HepG2 (cell line): ENCODE results near the gene TXNDC9. TPM values are rescaled to one million over a fixed set of nuclear protein-coding genes. Genes with fewer than 3 reads are reported as not detected.
A peak's percentile ranks its signal among the peaks of the same experiment; 100 is the strongest.

ENCODE experiments used
- BHLHE40 ChIP-seq: IDR thresholded peaks from 2 replicates; pipeline ENCODE4 v1.6.1; 2011; ENCODE audit warnings: low read length, improper control_type of control experiment
- CEBPB ChIP-seq: IDR thresholded peaks from 2 replicates; pipeline ENCODE4 v1.6.1; 2011; ENCODE audit warnings: low read depth, low read length, improper control_type of control experiment, borderline replicate concordance
- GATAD1 ChIP-seq: IDR thresholded peaks from 2 replicates; pipeline ENCODE4 v1.6.1; 2016; ENCODE audit warnings: missing genetic modification reagents, missing compliant biosample characterization
- NFYB ChIP-seq: sonication (generic); formaldehyde crosslinking; IDR thresholded peaks from 2 replicates; pipeline ENCODE4 v1.4.0; 2020; ENCODE audit warnings: missing genetic modification reagents
- PCBP2 ChIP-seq: fragments of 200-400 bp; formaldehyde crosslinking; optimal IDR thresholded peaks from 2 replicates; pipeline ENCODE3; 2018; ENCODE audit warnings: low read length, low read depth; ENCODE audit not compliant: poor library complexity, severe bottlenecking
- POLR2AphosphoS5 ChIP-seq: IDR thresholded peaks from 2 replicates; pipeline ENCODE4 v1.6.1; 2012; ENCODE audit warnings: low read depth, low read length
- REPIN1 ChIP-seq: sonication (generic); formaldehyde crosslinking; IDR thresholded peaks from 2 replicates; pipeline ENCODE4 v1.8.0; 2022; ENCODE audit warnings: missing genetic modification reagents, low read depth, mild to moderate bottlenecking, borderline replicate concordance
- ZMAT3 ChIP-seq: sonication (generic); formaldehyde crosslinking; conservative IDR thresholded peaks from 2 replicates; pipeline ENCODE4 v1.7.0; 2021; ENCODE audit warnings: missing genetic modification reagents
- ZNF10 ChIP-seq: sonication (generic); formaldehyde crosslinking; IDR thresholded peaks from 2 replicates; pipeline ENCODE4 v1.4.0; 2020; ENCODE audit warnings: mild to moderate bottlenecking, low read depth, missing genetic modification reagents, borderline replicate concordance
- ZNF550 ChIP-seq: sonication (generic); formaldehyde crosslinking; IDR thresholded peaks from 2 replicates; pipeline ENCODE4 v1.4.0; 2020; ENCODE audit warnings: mild to moderate bottlenecking, missing genetic modification reagents, borderline replicate concordance
- polyA plus RNA-seq, 8 experiments: library from polyadenylated mRNA; depleted of rRNA in 3 of 8; stranded (reverse) in 7 of 8; unstranded in 1 of 8; fragments of >200 nt; fragmentation: Illumina TruSeq in 4 of 8; extraction: Trizol in 4 of 8; gene quantifications; 2 replicates each; pipeline versions ENCODE4 v1.2.1 to v1.2.3, GENCODE V29; 2011 to 2016; ENCODE audit warnings: low read depth in 4 of 8, missing spikeins in 1 of 8, mixed read lengths in 1 of 8; ENCODE audit not compliant: insufficient read depth in 1 of 8
- total RNA-seq, 5 experiments: library from RNA; depleted of rRNA; stranded (reverse); fragments of >200 nt; fragmentation: Illumina TruSeq; extraction: Trizol; gene quantifications; 2 replicates each; pipeline ENCODE4 v1.2.3, GENCODE V29; 2016; ENCODE audit warnings: low read depth in 1 of 5
- TF ChIP-seq, protein P1 (sequence below): sonication (generic); formaldehyde crosslinking; IDR thresholded peaks from 2 replicates; pipeline ENCODE4 v1.4.0; 2020; ENCODE audit warnings: missing genetic modification reagents
- TF ChIP-seq, protein P2 (sequence below): sonication (generic); formaldehyde crosslinking; IDR thresholded peaks from 2 replicates; pipeline ENCODE4 v1.4.0; 2020; ENCODE audit warnings: missing genetic modification reagents
- TF ChIP-seq, protein P3 (sequence below): sonication (generic); formaldehyde crosslinking; IDR thresholded peaks from 2 replicates; pipeline ENCODE4 v1.5.0; 2020; ENCODE audit warnings: mild to moderate bottlenecking, missing genetic modification reagents
- TF ChIP-seq, protein P4 (sequence below): sonication (generic); formaldehyde crosslinking; IDR thresholded peaks from 2 replicates; pipeline ENCODE4 v1.4.0; 2020; ENCODE audit warnings: missing genetic modification reagents
- TF ChIP-seq, protein P5 (sequence below): IDR thresholded peaks from 2 replicates; pipeline ENCODE4 v1.6.1; 2016; ENCODE audit warnings: missing compliant biosample characterization, missing genetic modification reagents, borderline replicate concordance

The TXNDC9 gene
- total and polyA plus RNA-seq, 2 of the 13 experiments (the other 11 are each of a cell fraction or from before 2014, with no cell fraction given) = 35.2 to 94.6 TPM

DNA sequence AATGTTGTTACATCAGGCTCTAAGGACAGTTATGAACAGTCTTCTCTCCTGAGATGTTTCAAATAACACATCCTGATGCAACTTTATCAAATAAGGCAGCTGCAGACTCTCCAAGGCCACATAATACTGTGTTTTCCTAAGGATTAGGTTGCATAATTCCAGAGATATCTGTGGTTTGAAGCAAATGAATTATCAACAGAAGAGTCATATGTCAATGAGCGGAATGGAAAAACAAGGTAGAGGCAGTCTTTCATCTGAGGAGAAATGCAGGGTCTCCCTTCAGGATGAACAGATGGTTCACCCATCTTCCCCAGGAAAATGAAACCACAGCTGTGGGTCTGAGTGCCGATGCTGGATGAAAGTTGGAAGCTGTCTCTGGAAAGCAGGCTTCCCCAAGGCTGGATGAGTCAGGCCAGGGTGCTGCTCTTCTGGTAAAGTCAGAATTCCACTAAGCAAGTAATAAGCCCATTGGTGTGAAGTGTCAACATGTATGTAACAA is 57.3 kb downstream of the TXNDC9 start (continued):
- no peak for TF ChIP-seq ZNF550 (CRISPR knock-in tag)
- TF ChIP-seq, protein P1, sequence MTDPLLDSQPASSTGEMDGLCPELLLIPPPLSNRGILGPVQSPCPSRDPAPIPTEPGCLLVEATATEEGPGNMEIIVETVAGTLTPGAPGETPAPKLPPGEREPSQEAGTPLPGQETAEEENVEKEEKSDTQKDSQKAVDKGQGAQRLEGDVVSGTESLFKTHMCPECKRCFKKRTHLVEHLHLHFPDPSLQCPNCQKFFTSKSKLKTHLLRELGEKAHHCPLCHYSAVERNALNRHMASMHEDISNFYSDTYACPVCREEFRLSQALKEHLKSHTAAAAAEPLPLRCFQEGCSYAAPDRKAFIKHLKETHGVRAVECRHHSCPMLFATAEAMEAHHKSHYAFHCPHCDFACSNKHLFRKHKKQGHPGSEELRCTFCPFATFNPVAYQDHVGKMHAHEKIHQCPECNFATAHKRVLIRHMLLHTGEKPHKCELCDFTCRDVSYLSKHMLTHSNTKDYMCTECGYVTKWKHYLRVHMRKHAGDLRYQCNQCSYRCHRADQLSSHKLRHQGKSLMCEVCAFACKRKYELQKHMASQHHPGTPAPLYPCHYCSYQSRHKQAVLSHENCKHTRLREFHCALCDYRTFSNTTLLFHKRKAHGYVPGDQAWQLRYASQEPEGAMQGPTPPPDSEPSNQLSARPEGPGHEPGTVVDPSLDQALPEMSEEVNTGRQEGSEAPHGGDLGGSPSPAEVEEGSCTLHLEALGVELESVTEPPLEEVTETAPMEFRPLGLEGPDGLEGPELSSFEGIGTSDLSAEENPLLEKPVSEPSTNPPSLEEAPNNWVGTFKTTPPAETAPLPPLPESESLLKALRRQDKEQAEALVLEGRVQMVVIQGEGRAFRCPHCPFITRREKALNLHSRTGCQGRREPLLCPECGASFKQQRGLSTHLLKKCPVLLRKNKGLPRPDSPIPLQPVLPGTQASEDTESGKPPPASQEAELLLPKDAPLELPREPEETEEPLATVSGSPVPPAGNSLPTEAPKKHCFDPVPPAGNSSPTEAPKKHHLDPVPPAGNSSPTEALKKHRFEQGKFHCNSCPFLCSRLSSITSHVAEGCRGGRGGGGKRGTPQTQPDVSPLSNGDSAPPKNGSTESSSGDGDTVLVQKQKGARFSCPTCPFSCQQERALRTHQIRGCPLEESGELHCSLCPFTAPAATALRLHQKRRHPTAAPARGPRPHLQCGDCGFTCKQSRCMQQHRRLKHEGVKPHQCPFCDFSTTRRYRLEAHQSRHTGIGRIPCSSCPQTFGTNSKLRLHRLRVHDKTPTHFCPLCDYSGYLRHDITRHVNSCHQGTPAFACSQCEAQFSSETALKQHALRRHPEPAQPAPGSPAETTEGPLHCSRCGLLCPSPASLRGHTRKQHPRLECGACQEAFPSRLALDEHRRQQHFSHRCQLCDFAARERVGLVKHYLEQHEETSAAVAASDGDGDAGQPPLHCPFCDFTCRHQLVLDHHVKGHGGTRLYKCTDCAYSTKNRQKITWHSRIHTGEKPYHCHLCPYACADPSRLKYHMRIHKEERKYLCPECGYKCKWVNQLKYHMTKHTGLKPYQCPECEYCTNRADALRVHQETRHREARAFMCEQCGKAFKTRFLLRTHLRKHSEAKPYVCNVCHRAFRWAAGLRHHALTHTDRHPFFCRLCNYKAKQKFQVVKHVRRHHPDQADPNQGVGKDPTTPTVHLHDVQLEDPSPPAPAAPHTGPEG (CRISPR knock-in tag) = peak; percentile 49; the same call in 1 of the 2 replicates
- 0 out of 2 replicates have a peak, but pooled peaks have one; percentile 3 for TF ChIP-seq BHLHE40
- no peak for TF ChIP-seq REPIN1 (CRISPR knock-in tag)
- TF ChIP-seq PCBP2 = no peak
- TF ChIP-seq, protein P2, sequence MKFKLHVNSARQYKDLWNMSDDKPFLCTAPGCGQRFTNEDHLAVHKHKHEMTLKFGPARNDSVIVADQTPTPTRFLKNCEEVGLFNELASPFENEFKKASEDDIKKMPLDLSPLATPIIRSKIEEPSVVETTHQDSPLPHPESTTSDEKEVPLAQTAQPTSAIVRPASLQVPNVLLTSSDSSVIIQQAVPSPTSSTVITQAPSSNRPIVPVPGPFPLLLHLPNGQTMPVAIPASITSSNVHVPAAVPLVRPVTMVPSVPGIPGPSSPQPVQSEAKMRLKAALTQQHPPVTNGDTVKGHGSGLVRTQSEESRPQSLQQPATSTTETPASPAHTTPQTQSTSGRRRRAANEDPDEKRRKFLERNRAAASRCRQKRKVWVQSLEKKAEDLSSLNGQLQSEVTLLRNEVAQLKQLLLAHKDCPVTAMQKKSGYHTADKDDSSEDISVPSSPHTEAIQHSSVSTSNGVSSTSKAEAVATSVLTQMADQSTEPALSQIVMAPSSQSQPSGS = peak; percentile 94
- no peak for TF ChIP-seq NFYB (CRISPR knock-in tag)
- peak; percentile 73; the same call in 1 of the 2 replicates for TF ChIP-seq GATAD1
- no peak for TF ChIP-seq POLR2AphosphoS5
- TF ChIP-seq ZNF10 (CRISPR knock-in tag) = no peak
- TF ChIP-seq, protein P3, sequence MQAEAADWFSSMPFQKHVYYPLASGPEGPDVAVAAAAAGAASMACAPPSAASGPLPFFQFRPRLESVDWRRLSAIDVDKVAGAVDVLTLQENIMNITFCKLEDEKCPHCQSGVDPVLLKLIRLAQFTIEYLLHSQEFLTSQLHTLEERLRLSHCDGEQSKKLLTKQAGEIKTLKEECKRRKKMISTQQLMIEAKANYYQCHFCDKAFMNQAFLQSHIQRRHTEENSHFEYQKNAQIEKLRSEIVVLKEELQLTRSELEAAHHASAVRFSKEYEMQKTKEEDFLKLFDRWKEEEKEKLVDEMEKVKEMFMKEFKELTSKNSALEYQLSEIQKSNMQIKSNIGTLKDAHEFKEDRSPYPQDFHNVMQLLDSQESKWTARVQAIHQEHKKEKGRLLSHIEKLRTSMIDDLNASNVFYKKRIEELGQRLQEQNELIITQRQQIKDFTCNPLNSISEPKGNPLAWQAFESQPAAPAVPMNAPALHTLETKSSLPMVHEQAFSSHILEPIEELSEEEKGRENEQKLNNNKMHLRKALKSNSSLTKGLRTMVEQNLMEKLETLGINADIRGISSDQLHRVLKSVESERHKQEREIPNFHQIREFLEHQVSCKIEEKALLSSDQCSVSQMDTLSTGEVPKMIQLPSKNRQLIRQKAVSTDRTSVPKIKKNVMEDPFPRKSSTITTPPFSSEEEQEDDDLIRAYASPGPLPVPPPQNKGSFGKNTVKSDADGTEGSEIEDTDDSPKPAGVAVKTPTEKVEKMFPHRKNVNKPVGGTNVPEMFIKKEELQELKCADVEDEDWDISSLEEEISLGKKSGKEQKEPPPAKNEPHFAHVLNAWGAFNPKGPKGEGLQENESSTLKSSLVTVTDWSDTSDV (CRISPR knock-in tag) = no peak
- TF ChIP-seq CEBPB = peak; percentile 93
- TF ChIP-seq, protein P4, sequence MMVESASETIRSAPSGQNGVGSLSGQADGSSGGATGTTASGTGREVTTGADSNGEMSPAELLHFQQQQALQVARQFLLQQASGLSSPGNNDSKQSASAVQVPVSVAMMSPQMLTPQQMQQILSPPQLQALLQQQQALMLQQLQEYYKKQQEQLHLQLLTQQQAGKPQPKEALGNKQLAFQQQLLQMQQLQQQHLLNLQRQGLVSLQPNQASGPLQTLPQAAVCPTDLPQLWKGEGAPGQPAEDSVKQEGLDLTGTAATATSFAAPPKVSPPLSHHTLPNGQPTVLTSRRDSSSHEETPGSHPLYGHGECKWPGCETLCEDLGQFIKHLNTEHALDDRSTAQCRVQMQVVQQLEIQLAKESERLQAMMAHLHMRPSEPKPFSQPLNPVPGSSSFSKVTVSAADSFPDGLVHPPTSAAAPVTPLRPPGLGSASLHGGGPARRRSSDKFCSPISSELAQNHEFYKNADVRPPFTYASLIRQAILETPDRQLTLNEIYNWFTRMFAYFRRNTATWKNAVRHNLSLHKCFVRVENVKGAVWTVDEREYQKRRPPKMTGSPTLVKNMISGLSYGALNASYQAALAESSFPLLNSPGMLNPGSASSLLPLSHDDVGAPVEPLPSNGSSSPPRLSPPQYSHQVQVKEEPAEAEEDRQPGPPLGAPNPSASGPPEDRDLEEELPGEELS = peak; percentile 97
- 0 out of 2 replicates have a peak, but pooled peaks have one; percentile 20 for TF ChIP-seq ZMAT3
- TF ChIP-seq, protein P5, sequence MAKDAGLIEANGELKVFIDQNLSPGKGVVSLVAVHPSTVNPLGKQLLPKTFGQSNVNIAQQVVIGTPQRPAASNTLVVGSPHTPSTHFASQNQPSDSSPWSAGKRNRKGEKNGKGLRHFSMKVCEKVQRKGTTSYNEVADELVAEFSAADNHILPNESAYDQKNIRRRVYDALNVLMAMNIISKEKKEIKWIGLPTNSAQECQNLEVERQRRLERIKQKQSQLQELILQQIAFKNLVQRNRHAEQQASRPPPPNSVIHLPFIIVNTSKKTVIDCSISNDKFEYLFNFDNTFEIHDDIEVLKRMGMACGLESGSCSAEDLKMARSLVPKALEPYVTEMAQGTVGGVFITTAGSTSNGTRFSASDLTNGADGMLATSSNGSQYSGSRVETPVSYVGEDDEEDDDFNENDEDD (CRISPR knock-in tag) = no peak
